HepG2 (cell line): ENCODE results near the gene KRT13. TPM values are rescaled to one million over a fixed set of nuclear protein-coding genes. Genes with fewer than 3 reads are reported as not detected.

Source experiments
- BORCS8-MEF2B ChIP-seq: sonication (generic); formaldehyde crosslinking; IDR thresholded peaks from 2 replicates; pipeline ENCODE4 v1.8.0; 2022; ENCODE audit warnings: mild to moderate bottlenecking, missing genetic modification reagents
- DDIT3 ChIP-seq: sonication (generic); formaldehyde crosslinking; IDR thresholded peaks from 2 replicates; pipeline ENCODE4 v1.4.0; 2020; ENCODE audit warnings: mild to moderate bottlenecking, missing genetic modification reagents
- ELF4 ChIP-seq: sonication (generic); formaldehyde crosslinking; IDR thresholded peaks from 2 replicates; pipeline ENCODE4 v1.5.0; 2020; ENCODE audit warnings: missing genetic modification reagents, mild to moderate bottlenecking, moderate library complexity, borderline replicate concordance
- IKZF4 ChIP-seq: sonication (generic); formaldehyde crosslinking; IDR thresholded peaks from 2 replicates; pipeline ENCODE4 v1.5.1; 2020; ENCODE audit warnings: borderline replicate concordance, mild to moderate bottlenecking, low read depth, missing genetic modification reagents; ENCODE audit errors: not compliant biosample characterization
- JUN ChIP-seq: sonication (generic); formaldehyde crosslinking; IDR thresholded peaks from 2 replicates; pipeline ENCODE4 v1.4.0; 2020; ENCODE audit warnings: mild to moderate bottlenecking, missing genetic modification reagents
- MAX ChIP-seq: IDR thresholded peaks from 2 replicates; pipeline ENCODE4 v1.6.1; 2012; ENCODE audit warnings: inconsistent platforms
- MEIS1 ChIP-seq: sonication (generic); formaldehyde crosslinking; IDR thresholded peaks from 2 replicates; pipeline ENCODE4 v1.9.0; 2021; ENCODE audit warnings: mild to moderate bottlenecking, missing genetic modification reagents, moderate library complexity, borderline replicate concordance
- NFKB2 ChIP-seq: sonication (generic); formaldehyde crosslinking; IDR thresholded peaks from 2 replicates; pipeline ENCODE4 v1.4.0; 2020; ENCODE audit warnings: missing genetic modification reagents, borderline replicate concordance
- NR2F2 ChIP-seq: IDR thresholded peaks from 2 replicates; pipeline ENCODE4 v1.6.1; 2012; ENCODE audit warnings: low read depth, inconsistent platforms, borderline replicate concordance
- PAX8 ChIP-seq: sonication (generic); formaldehyde crosslinking; IDR thresholded peaks from 2 replicates; pipeline ENCODE4 v1.8.0; 2022; ENCODE audit warnings: mild to moderate bottlenecking, missing genetic modification reagents, borderline replicate concordance
- POLR2A ChIP-seq, 2 experiments: IDR thresholded peaks; 2 replicates each; pipeline ENCODE4 v1.6.1; 2011; ENCODE audit warnings: low read depth in 2 of 2, low read length in 2 of 2, mild to moderate bottlenecking in 1 of 2, moderate library complexity in 1 of 2; ENCODE audit not compliant: insufficient read depth in 1 of 2
- SKIL ChIP-seq: sonication (generic); formaldehyde crosslinking; IDR thresholded peaks from 2 replicates; pipeline ENCODE4 v1.8.0; 2022; ENCODE audit warnings: missing genetic modification reagents, mild to moderate bottlenecking, moderate library complexity, borderline replicate concordance
- THAP7 ChIP-seq: sonication (generic); formaldehyde crosslinking; IDR thresholded peaks from 2 replicates; pipeline ENCODE4 v1.8.1; 2023; ENCODE audit warnings: mild to moderate bottlenecking, missing genetic modification reagents
- ZBTB10 ChIP-seq: sonication (generic); formaldehyde crosslinking; IDR thresholded peaks from 2 replicates; pipeline ENCODE4 v1.4.0; 2020; ENCODE audit warnings: missing genetic modification reagents, borderline replicate concordance
- ZBTB34 ChIP-seq: sonication (generic); formaldehyde crosslinking; IDR thresholded peaks from 2 replicates; pipeline ENCODE4 v1.8.0; 2022; ENCODE audit warnings: mild to moderate bottlenecking, missing genetic modification reagents
- ZNF292 ChIP-seq: sonication (generic); formaldehyde crosslinking; IDR thresholded peaks from 2 replicates; pipeline ENCODE4 v1.8.1; 2022; ENCODE audit warnings: mild to moderate bottlenecking, low read depth, missing genetic modification reagents, borderline replicate concordance
- ZNF569 ChIP-seq: sonication (generic); formaldehyde crosslinking; IDR thresholded peaks from 2 replicates; pipeline ENCODE4 v1.5.0; 2020; ENCODE audit warnings: mild to moderate bottlenecking, missing genetic modification reagents, moderate library complexity, borderline replicate concordance
- ZNF580 ChIP-seq: IDR thresholded peaks from 2 replicates; pipeline ENCODE4 v1.6.1; 2016; ENCODE audit warnings: low read depth, borderline replicate concordance
- ZSCAN25 ChIP-seq: sonication (generic); formaldehyde crosslinking; IDR thresholded peaks from 2 replicates; pipeline ENCODE4 v1.8.0; 2022; ENCODE audit warnings: mild to moderate bottlenecking, missing genetic modification reagents
- ZSCAN9 ChIP-seq: IDR thresholded peaks from 2 replicates; pipeline ENCODE4 v1.6.1; 2016; ENCODE audit warnings: borderline replicate concordance
- polyA plus RNA-seq, 8 experiments: library from polyadenylated mRNA; depleted of rRNA in 3 of 8; stranded (reverse) in 7 of 8; unstranded in 1 of 8; fragments of >200 nt; fragmentation: Illumina TruSeq in 4 of 8; extraction: Trizol in 4 of 8; gene quantifications; 2 replicates each; pipeline versions ENCODE4 v1.2.1 to v1.2.3, GENCODE V29; 2011 to 2016; ENCODE audit warnings: low read depth in 4 of 8, missing spikeins in 1 of 8, mixed read lengths in 1 of 8; ENCODE audit not compliant: insufficient read depth in 1 of 8
- total RNA-seq, 5 experiments: library from RNA; depleted of rRNA; stranded (reverse); fragments of >200 nt; fragmentation: Illumina TruSeq; extraction: Trizol; gene quantifications; 2 replicates each; pipeline ENCODE4 v1.2.3, GENCODE V29; 2016; ENCODE audit warnings: low read depth in 1 of 5

The KRT13 gene
- total and polyA plus RNA-seq, 2 of the 13 experiments (the other 11 are each of a cell fraction or from before 2014, with no cell fraction given) = not detected

GRCh38 chr17:41548844-41549595 lies 43.6 kb upstream of the KRT13 start (continued):
- TF ChIP-seq IKZF4 (CRISPR knock-in tag) (peak; percentile 4), ZBTB10 (CRISPR knock-in tag) (no peak), ZSCAN9 (CRISPR knock-in tag) (no peak; the same call in 1 of the 2 replicates), ZNF569 (no peak), SKIL (CRISPR knock-in tag) (no peak), BORCS8-MEF2B (CRISPR knock-in tag) (peak; percentile 89), DDIT3 (CRISPR knock-in tag) (no peak), THAP7 (CRISPR knock-in tag) (0 out of 2 replicates have a peak, but pooled peaks have one; percentile 38), ELF4 (CRISPR knock-in tag) (no peak), ZNF580 (peak; percentile 70; the same call in 1 of the 2 replicates), NFKB2 (CRISPR knock-in tag) (no peak; the same call in 1 of the 2 replicates), PAX8 (CRISPR knock-in tag) (0 out of 2 replicates have a peak, but pooled peaks have one; percentile 38), POLR2A (IDR thresholded peaks at IDR 0.05; ENCODE audit: insufficient read depth in 1 of 2, low read depth in 2 of 2, low read length in 2 of 2) (no peak), ZNF292 (CRISPR knock-in tag) (peak; percentile 89), MEIS1 (peak; percentile 60; the same call in 1 of the 2 replicates), ZSCAN25 (CRISPR knock-in tag) (peak; percentile 71), MAX (peak; percentile 35; the same call in 1 of the 2 replicates), ZBTB34 (CRISPR knock-in tag) (peak; percentile 81; the same call in 1 of the 2 replicates), NR2F2 (peak; percentile 55; the same call in 1 of the 2 replicates), JUN (CRISPR knock-in tag) (no peak)
